GM12864 (cell line): ENCODE measurements around the gene CPT1B.

Experiments used
- DNase-seq: peaks from one replicate; pipeline ENCODE4 v3.0.0-alpha.2; 2011; ENCODE audit warnings: low read depth
- H3K4me3 ChIP-seq: 2 replicates; pipeline ENCODE4 v1.5.1; 2011; ENCODE audit warnings: mild to moderate bottlenecking, low read depth, low read length, control low read depth
- TF ChIP-seq, protein P1 (sequence below): IDR thresholded peaks from 2 replicates; pipeline ENCODE4 v1.5.1; 2011; ENCODE audit warnings: low read depth, mild to moderate bottlenecking, moderate library complexity, low read length, control low read depth, inconsistent platforms; ENCODE audit errors: missing control alignments

The CPT1B gene

GRCh38 chr22:50604256-50605001, 26.2 kb upstream of the CPT1B start:
- no peak overlapping the region for H3K4me3 ChIP-seq
- TF ChIP-seq, protein P1, sequence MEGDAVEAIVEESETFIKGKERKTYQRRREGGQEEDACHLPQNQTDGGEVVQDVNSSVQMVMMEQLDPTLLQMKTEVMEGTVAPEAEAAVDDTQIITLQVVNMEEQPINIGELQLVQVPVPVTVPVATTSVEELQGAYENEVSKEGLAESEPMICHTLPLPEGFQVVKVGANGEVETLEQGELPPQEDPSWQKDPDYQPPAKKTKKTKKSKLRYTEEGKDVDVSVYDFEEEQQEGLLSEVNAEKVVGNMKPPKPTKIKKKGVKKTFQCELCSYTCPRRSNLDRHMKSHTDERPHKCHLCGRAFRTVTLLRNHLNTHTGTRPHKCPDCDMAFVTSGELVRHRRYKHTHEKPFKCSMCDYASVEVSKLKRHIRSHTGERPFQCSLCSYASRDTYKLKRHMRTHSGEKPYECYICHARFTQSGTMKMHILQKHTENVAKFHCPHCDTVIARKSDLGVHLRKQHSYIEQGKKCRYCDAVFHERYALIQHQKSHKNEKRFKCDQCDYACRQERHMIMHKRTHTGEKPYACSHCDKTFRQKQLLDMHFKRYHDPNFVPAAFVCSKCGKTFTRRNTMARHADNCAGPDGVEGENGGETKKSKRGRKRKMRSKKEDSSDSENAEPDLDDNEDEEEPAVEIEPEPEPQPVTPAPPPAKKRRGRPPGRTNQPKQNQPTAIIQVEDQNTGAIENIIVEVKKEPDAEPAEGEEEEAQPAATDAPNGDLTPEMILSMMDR, result no peak
- DNase-seq, result no peak

DNA sequence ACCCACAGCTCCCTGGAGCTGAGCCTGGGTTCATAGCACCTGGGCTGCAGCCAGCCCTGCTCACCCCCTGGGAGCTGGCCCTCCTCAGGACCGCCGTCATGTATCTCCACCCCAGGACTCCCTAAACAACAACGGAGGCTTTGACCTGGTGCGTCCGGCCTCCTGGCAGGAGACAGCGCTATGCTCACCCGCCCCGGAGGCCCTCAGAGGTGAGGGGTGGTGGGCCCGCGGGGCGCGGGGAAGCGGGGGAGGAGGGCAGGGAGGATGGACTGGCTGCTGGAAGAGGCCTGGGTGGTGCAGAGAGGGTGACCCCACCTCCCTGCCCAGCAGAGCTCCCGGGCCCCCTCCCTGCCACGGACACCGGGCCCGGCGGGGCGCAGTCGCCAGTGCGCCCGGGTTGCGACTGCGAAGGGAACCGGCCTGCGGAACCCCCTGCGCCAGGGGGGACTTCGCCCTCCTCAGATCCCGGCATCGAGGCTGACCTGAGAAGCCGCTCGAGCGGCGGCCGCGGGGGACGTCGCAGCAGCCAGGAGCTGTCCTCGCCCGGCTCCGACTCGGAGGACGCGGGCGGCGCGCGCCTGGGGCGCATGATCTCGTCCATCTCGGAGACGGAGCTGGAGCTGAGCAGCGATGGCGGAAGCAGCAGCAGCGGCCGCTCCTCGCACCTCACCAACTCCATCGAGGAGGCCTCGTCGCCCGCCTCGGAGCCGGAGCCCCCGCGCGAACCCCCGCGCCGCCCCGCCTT, 25.5 kb upstream of the CPT1B start:
- DNase-seq, result no peak
- TF ChIP-seq, protein P1, result no peak
- H3K4me3 ChIP-seq, result no peak overlapping the region

- TF ChIP-seq, protein P1, result no peak
- no peak overlapping the region for H3K4me3 ChIP-seq
- DNase-seq, result no peak
These were observed 24.1 kb upstream of the CPT1B start for GRCh38 chr22:50602338-50602700.

- TF ChIP-seq, protein P1, result no peak
- H3K4me3 ChIP-seq, result no peak overlapping the region
These were observed 23.6 kb upstream of the CPT1B start for GRCh38 chr22:50601669-50602337.

DNA sequence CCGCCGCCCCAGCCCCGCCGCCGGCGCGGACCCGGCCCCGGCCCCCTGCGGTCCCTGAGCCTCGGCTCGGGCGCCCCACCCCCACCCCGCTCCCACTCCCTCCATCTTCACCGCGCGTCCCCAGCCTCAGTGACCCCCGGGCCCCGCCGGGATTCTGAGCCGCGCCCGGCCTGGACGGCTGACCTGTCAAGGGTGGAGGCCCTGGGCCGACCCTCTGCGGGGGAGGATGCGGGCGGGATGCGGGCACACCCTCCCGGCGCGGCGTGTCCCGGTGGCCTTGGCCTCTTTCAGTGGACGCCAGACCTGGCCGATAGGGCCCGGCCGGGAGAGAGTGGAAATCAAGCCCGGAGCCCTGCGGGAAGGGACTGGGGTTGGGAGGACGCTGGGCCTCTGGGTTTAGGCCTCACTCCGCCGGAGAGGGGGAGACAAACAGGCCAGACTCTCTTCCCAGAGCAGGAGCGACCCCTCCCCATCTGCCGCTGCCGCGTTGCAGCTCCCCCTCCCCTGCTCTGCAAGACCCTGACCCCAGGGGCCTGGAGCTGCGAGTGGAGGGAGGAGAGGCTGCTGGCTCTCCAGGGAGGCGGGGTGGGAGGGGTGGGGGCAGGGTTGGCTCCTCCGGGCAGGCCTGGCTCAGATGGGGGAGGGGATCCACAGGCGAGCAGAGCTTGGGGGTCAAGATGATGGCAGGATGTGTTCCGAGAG, 22.9 kb upstream of the CPT1B start:
- H3K4me3 ChIP-seq, result no peak overlapping the region
- no peak for DNase-seq
- TF ChIP-seq, protein P1, result no peak

More at GRCh38 chr22:50601669-50602337, 23.6 kb upstream of the CPT1B start:
- no peak for DNase-seq

- TF ChIP-seq, protein P1, result no peak
- no peak for DNase-seq
These were observed 22.3 kb upstream of the CPT1B start, which contains the start of gene MAPK8IP2 for GRCh38 chr22:50600538-50600937. MAPK8IP2 (plus strand) TSS chr22:50600793; CDS start chr22:50600819, 26 bp downstream.

More at GRCh38 chr22:50600538-50600937, 22.3 kb upstream of the CPT1B start, which contains the start of gene MAPK8IP2:
- H3K4me3 ChIP-seq, result no peak within 1 kb of the TSS; the same call in 1 of the 2 replicates
